CD4-positive, alpha-beta T cell treated with Interferon gamma for 1 hour (primary cell): ENCODE results near the gene GYS2.
"Not testable (repeated sequence)": the region's sequence is repeated elsewhere in the genome, so short reads cannot be mapped to it uniquely, and the experiment has no call there.

Source experiments
- DNase-seq: peaks from one replicate; pipeline ENCODE4 v3.0.0-alpha.2; 2020

The GYS2 gene

GRCh38 chr12:21600196-21600595 lies 4.5 kb downstream of the GYS2 start:
- DNase-seq, result no peak

GRCh38 chr12:21599143-21599999 lies 5.3 kb downstream of the GYS2 start:
- DNase-seq, result no peak

GRCh38 chr12:21598651-21599050 lies 6.0 kb downstream of the GYS2 start:
- DNase-seq, result no peak

DNA sequence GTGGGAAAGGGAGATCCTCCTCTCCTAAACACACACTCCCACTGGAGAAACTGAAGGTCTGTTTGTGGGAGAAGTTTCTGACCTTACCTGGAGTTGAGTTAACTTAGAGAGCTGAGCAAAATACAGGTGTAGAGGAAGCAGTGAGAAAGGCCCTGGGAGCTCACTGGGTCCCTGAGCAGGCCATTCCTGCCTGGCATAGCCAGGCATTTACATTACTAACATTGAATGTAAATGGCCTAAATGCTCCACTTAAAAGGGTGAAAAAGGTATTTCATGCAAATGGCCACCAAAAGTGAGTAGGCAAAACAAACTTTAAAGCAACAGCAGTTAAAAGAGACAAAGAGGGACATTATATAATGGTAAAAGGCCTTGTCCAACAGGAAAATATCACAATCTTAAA lies 9.3 kb downstream of the GYS2 start:
- not testable (repeated sequence) for DNase-seq

DNA sequence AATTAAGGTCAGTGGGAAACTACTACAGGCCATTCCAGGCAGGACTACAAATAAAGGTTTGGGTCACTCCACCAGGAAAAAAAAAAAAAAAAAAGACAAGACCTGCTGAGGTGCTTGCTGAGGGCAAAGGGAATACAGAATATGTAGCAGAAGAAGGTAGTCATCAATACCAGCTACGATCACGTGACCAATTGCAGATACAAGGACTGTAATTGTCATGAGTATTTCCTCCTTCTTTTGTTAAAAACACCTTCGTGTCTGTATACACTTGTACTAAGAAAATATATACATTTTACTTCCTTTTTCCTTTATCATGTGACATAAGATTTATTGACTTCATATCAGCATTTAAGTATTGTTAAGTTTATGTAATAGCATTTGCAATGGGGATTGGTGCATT lies 19.2 kb downstream of the GYS2 start:
- DNase-seq, result no peak

GRCh38 chr12:21584403-21585182 lies 20.1 kb downstream of the GYS2 start:
- DNase-seq, result not testable (repeated sequence)

GRCh38 chr12:21583587-21583986 lies 21.1 kb downstream of the GYS2 start:
- no peak for DNase-seq

DNA sequence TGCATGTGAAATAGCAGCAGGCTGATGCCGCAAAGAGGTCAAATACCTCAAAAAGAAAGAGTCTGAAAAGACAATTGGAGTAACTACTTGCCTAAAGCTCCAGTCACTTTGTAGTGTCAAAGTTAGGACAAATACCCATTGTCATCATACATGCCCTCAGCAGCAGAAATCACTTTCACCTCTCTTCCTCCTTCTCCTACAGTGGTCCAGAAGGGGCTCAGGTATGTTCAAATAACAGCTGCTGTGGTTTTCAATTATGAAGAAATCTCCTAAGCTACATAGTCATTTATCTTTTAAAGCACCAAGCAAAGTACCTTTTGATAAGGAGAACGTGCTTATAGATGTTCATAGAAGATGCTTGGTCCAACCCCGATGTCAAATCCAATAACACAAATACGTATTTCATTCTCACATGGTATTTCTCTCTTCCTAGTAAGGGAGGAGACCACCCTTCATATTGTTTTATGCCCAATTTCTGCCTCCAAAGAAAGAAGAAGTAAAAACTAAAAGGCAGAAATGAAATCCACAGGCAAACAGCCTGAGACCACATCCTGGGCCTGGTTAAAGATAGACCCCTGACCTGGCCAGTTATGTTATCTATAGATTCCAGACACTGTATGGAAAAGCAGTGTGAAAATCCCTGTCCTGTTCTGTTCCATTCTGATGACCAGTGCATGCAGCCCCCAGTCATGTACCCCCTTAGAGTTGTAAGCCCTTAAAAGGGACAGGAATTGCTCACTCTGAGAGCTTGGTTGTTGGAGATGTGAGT lies 23.7 kb downstream of the GYS2 start:
- DNase-seq, result no peak

DNA sequence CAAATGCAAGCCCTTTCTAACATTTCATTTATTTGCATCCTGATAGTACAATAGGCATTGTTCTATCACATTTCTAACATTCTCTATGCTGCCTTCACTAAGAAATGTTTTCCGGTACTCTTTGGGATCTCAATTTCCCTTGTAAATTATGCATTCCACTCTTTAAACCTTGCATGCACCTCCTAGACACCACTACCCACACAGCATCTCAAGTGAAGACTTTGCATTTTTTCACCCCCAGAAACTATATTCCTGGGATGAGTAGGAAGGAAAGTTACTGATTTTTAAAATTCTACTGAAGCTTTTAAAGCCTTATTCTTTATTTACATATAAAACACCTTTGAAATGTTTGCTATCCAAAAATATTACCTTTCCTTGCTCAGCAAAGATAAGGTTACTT lies 27.1 kb downstream of the GYS2 start:
- no peak for DNase-seq

DNA sequence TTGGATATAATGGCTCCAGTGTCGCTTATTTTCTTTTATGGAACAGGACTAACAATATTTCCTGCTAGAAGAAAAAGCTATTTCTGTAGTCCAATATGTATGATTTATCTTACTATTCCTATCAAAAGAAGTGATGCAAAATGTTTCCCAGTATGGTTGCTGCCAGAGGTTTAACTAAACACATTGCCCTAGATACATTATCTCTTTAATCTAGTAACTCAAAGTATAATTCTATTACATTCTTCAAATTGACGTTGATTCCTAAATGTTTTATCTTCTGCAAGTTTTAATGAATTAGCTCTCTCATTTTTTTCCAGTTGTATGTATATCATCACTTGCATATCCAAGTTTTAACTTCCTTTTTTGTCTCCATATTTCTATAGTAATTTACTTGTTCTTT lies 28.2 kb downstream of the GYS2 start:
- DNase-seq, result no peak

- DNase-seq, result no peak
Observed at GRCh38 chr12:21573733-21574358, 30.8 kb downstream of the GYS2 start.

DNA sequence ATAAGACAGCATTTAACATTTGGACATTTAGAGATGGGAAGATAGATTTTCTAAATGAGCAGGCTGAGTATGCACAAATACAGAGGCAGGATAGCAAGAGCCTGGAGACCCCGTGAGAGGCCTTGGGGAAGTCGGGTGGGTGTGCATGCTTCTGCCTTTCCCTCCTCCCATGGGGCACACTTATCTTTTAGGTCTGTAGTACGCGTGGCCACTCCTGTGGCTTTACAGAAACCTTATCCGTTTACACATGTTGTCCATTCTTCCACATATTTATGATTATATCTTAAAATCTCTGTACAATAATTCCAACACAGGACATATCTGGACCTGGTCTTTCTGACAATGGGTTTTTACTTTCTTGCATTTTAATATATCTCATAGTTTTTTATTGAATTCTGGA lies 33.6 kb downstream of the GYS2 start:
- no peak for DNase-seq

- no peak for DNase-seq
Observed at GRCh38 chr12:21568115-21568514, 36.5 kb downstream of the GYS2 start.

- no peak for DNase-seq
Observed at GRCh38 chr12:21566907-21567394, 37.7 kb downstream of the GYS2 start.

- DNase-seq, result no peak
Observed at GRCh38 chr12:21566223-21566906, 38.3 kb downstream of the GYS2 start.

DNA sequence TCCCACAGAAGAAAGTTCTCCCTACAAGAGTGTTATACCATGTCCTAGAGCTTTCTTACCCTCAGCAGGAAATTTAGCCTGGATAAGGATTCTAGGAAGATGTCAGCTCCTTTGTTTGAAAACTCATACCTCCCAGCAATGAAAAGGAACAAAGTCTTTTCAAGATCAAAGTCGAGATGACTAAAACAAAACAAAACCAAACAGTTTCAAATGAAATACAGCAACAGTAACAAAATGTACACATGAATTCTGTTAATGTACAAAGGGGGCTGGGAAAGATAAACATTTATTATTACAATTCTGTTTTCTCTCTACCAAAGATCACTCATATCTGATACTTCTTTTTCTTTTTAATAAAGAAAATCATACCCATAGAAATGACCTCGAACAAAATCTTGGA lies 41.8 kb downstream of the GYS2 start:
- no peak for DNase-seq

DNA sequence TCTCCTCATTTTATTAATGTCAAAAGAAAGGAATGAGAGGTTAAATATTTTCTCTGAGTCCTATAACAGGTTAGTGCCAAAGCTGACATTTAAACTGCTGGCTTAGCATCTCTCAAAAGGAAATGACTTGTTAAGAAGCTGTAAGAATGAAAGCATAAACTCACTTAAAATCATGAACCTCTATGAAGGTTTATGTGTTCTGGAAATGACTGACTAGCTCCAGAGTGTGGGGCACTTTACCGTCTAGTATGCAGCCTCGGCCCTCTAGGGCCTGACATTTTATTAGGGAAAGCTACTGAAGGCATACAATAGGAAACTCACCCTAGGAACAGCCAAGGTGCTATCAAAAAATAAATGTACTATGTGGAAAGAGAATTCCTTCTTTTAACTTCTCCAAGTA lies 43.5 kb downstream of the GYS2 start:
- no peak for DNase-seq

GRCh38 chr12:21559855-21560569 lies 44.6 kb downstream of the GYS2 start:
- no peak for DNase-seq

DNA sequence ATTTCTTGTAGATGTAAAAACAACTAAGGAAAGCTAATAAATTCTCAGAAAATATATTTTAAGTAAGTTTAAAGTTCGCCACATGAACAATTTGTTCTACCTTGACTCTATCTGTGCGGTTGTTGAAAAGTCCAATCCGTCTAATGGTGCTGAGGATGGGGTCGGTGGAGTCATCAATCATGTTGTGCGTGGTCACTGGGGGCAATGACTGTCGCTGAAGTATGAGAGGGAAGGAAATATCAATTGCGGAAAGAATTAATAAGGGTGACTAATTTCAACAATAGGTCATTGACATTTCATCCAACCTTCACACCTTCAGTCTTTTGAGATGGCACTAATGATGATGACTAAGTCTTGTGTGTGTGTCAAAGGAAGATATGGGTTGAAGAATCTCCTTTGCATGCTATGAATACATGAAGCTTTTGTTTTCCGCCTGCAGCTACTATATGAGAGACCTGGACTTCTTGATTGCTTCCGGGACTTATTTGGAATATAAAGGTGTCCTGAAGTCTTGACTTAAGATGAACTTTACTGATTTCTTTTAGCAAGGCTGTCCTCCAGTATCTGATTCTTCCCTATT lies 46.5 kb downstream of the GYS2 start:
- no peak for DNase-seq

DNA sequence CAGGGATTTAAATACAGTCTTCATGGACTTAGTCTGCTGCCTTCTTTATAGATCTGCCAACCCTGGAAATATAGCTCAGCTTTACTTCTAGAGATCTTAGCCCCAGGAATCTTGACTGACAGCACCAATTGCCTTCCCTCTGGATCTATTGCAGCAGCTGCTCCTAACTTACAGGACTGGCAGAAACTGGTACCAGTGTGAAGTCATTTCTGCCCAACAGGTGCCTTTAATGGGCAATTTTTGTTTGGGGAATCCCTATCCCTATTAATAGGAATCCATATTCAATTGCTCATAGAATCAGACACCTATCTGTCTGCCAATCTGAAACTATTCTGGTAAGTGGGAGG lies 51.3 kb downstream of the GYS2 start:
- DNase-seq, result no peak

DNA sequence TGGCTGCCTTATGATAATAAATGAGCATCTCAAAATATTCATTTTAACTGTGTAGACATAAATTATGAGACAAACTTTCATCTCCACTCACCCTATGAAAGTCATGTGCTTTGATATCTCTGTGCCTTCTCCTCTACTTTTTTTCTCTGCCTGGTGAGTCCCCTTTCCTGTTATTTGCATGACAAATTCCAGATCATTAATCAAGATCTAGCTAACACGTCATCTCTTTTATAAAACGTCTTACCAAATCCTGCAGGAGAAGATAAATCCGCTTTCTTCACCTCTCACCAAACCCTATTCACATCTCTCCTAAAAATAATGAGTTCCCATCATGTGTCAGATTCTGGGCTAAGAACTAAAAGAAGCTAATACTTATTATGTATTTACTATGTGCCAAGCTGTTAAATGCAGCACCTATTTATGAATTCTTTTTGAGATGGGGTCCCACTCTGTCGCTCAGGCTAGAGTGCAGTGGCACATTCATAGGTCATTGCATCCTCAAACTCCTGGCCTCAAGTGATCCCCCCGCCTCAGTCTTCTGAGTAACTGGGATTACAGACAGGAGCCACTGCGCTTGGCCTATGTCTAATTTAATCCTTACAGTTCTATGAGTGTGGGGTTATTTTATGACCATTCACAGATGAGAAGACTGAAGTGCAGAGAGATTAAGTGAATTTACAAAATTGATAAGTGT lies 51.9 kb downstream of the GYS2 start:
- no peak for DNase-seq
